ENCODE results near the gene TMEM263. TPM values are rescaled to one million over a fixed set of nuclear protein-coding genes. Genes with fewer than 3 reads are reported as not detected.
"Not testable (repeated sequence)": the region's sequence is repeated elsewhere in the genome, so short reads cannot be mapped to it uniquely, and the experiment has no call there.

TMEM263 gene
- total and polyA plus RNA-seq, 8 donors, result 42.7 to 94.8 (median 80.2) TPM

GRCh38 chr12:106986135-106986534 is 30.4 kb downstream of the TMEM263 start:
- no peaks in the 10 kb centered on the region for H3K9me3 ChIP-seq
- H3K27me3 ChIP-seq, result no peaks in the 10 kb centered on the region
- peak overlapping the region; percentile 85 to 87 for H3K27ac ChIP-seq
- peaks cover 0 to 5% of the 10 kb centered on the region in 2 donors for H3K36me3 ChIP-seq
- no peak for TF ChIP-seq CTCF (IDR thresholded peaks at IDR 0.05)
- DNase-seq (no peak), ATAC-seq (no peak)
- intact Hi-C loops (cut with DNase I), result no loop called here
- H3K4me3 ChIP-seq, result peak overlapping the region; percentile 53 to 75
- peaks cover 7 to 22% of the 10 kb centered on the region in 2 donors for H3K4me1 ChIP-seq

- DNase-seq, result peak; percentile 93 to 97 (median 94)
- Histone ChIP-seq H3K4me3 (peak within 1 kb of the TSS; percentile 53 to 75), H3K9me3 (no peaks in the 10 kb centered on the region), H3K27me3 (no peaks in the 10 kb centered on the region), H3K36me3 (peaks cover 0 to 5% of the 10 kb centered on the region in 2 donors), H3K4me1 (peaks cover 7 to 22% of the 10 kb centered on the region in 2 donors), H3K27ac (peak within 1 kb of the TSS; percentile 85 to 87)
- TF ChIP-seq CTCF (IDR thresholded peaks at IDR 0.05), result no peak
- peak; percentile 99 for ATAC-seq
- intact Hi-C loops (cut with DNase I), result no loop called here
These were observed 31.1 kb downstream of the TMEM263 start, which contains the start of gene MTERF2 for GRCh38 chr12:106986625-106987389. Gene MTERF2 (minus strand): TSS chr12:106987146. CDS start chr12:106978714, 8,432 bp downstream.

GRCh38 chr12:106987846-106988245 is 32.1 kb downstream of the TMEM263 start:
- no peak for TF ChIP-seq CTCF (IDR thresholded peaks at IDR 0.05)
- H3K36me3 ChIP-seq, result peaks cover 0 to 5% of the 10 kb centered on the region in 2 donors
- H3K27me3 ChIP-seq, result no peaks in the 10 kb centered on the region
- peak; percentile 6 for ATAC-seq
- H3K27ac ChIP-seq, result peak overlapping the region; percentile 65 to 87
- H3K9me3 ChIP-seq, result no peaks in the 10 kb centered on the region
- intact Hi-C loops (cut with DNase I), result no loop called here
- peaks cover 7 to 22% of the 10 kb centered on the region in 2 donors for H3K4me1 ChIP-seq
- DNase-seq, result no peak
- H3K4me3 ChIP-seq, result no peak overlapping the region

GRCh38 chr12:106994579-106995220 is 39.0 kb downstream of the TMEM263 start:
- ATAC-seq, result peak; percentile 91
- no peak for TF ChIP-seq CTCF (IDR thresholded peaks at IDR 0.05)

GRCh38 chr12:106996102-106996501 is 40.4 kb downstream of the TMEM263 start:
- H3K27ac ChIP-seq; ATAC-seq; intact Hi-C loops (cut with DNase I); H3K9me3 ChIP-seq; H3K27me3 ChIP-seq; H3K4me1 ChIP-seq; DNase-seq; H3K4me3 ChIP-seq: not testable (repeated sequence)
- H3K36me3 ChIP-seq, result peaks cover 0 to 40% of the 10 kb centered on the region in 2 donors

More at GRCh38 chr12:106994579-106995220, 39.0 kb downstream of the TMEM263 start:
- Histone ChIP-seq H3K4me1 (no peaks in the 10 kb centered on the region), H3K9me3 (no peaks in the 10 kb centered on the region), H3K4me3 (no peak overlapping the region), H3K27me3 (no peaks in the 10 kb centered on the region), H3K27ac (peak overlapping the region in 1 of 2 donors; percentile 13), H3K36me3 (peaks cover 0 to 26% of the 10 kb centered on the region in 2 donors)
- DNase-seq, result no peak
- intact Hi-C loops (cut with DNase I), result no loop called here

Measured in left lung (tissue), 10 donors.